DMS79 (cell line): ENCODE data around the gene EIF3L.

Source experiments
- DNase-seq: peaks from one replicate; lab custom pipeline; 2025; lab: John Stamatoyannopoulos, UW

The EIF3L gene

DNA sequence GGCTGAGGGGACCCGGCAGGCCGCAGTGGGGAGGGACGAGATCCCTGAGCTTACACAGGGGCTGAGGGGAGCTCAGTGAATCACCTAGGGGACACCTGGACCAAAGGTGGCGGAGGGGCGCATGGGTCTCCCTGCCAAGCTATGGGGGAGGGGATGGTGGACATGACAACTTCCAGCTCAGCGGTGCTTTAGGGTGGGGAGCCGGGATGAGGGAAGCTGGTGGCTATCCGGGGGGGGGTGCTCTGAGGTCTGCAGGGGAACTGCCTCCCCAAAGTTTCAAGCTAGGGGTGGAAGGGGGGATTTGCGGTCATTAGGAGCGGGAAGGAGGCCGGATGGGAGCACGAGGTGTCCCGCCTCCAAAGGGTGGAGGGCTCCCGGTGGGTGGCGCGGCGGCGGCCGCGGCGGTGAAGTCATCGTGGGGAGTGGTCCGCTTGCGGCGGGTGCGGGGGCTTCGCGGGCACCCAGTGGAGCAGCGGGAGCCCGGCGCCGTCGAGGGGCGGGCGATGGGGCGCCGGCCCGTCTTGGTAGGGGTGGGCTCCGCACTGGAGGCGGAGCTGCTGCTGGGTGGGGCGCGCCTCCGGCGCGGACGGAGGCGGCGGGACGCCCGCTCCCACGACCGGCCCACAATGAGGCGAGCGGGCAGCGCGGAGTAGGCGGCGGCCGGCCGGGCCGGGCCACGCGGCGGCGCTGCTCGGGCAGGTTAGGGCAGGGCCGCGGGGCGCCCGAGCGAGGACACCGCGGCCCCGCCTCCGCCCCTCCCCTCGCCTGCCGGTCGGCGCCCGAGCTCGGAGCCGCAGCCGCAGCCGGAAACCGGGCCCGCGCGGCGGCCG, 56.5 kb downstream of the EIF3L start, which contains the start of gene MICALL1:
TSS of gene MICALL1 (plus strand) at position 764 of the 830 bp plus-strand sequence. CDS start 126 bp downstream, outside the sequence.
- DNase-seq = no peak

DNA sequence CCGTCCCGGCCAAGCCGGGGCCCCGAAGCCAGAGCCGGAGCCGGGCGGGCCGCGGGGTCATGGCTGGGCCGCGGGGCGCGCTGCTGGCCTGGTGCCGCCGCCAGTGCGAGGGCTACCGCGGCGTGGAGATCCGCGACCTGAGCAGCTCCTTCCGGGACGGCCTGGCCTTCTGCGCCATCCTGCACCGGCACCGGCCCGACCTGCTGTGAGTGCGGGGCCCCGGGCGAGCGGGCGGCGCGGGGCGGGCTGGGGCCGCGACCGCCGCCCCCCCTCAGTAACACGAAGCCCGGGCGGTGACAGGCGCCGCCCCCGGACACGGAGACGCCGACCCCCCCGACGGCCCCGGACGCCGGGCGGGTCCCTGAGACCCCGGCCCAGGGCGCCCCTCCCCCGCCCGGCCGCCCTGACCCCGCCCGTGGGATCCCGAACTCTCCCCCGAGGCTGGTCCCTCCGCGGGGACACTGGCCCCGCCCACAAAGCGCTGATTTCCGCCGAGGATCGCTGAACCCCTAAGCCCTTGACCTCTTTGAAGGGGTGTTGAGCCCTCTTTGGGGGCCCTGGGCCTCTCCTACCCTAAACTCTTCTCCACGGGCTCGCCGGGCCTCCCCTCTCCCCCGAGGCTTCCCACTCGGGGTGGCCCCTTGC, 57.3 kb downstream of the EIF3L start:
- no peak for DNase-seq

- no peak for DNase-seq
Observed at GRCh38 chr22:37907036-37907954, 58.1 kb downstream of the EIF3L start.

GRCh38 chr22:37909766-37910165, 60.5 kb downstream of the EIF3L start:
- DNase-seq = no peak

DNA sequence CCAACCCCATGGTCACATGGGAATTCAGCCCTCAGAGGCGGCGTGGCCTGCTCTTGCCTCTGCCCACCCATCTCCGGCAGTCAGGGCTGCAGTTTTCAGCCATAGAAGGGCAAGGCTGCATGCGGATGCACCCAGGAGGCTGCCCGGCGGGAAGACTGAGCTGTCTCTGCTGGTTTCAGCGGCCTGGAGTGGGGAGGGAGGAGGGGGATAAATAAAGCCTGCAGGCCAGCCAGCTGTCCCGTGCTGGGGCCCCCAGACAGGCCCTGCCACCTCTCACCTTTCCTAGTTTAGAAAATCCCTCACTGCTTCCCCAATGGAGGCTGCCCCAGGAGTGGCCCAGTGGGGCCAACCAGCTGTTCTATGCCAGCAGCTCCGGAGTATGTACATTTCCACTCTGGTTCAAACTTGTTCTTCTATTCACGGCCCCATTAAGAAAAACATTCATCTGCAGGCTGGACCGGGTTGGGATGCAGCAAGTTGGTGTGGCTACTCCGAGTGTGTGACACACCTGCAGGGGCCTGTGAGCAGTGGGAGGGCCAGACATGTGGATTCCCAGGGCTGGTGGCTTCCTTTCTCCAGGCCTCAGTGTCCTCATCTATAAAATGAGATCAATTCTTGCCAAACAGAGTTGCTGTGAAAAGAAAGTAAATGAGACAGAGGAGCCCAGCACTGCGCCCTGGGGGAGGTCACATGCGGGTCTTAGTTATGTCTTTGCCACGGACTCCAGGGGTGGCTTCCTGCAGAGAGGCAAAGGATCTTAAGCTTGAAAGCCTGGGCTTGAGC, 61.9 kb downstream of the EIF3L start:
- DNase-seq = no peak

GRCh38 chr22:37911697-37912096, 62.5 kb downstream of the EIF3L start:
- no peak for DNase-seq

DNA sequence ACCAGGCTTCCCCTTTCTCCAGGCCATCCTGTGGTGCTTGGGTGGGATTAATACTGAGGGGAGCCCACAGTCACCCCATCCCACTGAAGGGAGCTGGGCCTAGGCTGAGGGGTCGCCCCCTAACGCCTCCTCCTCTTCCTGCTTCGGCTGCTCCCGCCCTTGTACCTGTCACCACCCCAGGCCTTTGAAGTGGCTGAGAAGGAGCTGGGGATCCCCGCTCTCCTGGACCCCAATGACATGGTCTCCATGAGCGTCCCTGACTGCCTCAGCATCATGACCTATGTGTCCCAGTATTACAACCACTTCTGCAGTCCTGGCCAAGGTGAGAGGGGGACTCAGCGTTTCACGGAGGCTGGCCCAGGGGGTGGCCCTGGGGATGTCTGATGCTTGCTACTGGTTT, 63.0 kb downstream of the EIF3L start:
- no peak for DNase-seq

DNA sequence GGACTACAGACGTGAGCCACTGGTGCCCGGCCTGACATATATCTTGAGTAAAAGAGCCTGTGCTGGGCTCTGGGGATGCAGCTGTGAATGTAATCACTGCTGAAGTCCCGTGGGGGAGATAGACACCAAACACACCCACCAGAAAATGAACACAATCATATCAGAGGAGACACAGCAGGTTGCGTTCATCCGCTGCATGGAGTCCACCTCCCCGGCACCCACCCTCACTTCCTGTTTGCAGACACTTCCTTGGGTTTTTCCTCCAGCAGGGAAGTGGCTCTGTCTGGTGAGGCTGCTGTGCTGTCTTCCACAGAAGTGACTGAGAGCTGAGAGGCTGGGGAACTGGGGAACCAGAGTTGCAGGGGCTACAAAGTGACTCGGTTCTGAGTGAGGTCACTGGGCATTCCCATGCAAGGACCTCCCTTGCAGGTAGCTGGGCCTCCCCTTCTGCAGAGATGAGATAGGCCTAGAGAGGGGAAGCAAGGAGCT, 64.1 kb downstream of the EIF3L start:
- DNase-seq = no peak

DNA sequence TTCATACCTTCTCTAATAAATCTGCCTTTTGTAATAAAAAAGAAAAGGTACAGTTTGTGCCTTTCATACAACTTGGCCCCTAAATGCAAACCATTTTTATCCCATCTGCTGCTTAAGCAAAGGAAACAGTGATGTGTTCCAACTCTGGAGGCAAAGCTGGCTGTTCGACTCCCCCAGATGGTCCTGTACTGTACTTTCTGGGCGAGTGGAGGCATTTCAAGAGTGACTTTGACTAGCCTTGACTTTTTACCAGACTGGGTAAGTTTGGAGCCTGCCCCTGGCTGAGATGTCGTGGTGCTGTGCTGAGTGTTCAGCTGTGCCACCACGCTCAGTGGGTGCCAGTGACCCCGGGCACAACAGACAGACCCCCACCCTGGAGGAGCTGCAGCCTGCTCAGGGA, 67.1 kb downstream of the EIF3L start:
- DNase-seq = no peak

DNA sequence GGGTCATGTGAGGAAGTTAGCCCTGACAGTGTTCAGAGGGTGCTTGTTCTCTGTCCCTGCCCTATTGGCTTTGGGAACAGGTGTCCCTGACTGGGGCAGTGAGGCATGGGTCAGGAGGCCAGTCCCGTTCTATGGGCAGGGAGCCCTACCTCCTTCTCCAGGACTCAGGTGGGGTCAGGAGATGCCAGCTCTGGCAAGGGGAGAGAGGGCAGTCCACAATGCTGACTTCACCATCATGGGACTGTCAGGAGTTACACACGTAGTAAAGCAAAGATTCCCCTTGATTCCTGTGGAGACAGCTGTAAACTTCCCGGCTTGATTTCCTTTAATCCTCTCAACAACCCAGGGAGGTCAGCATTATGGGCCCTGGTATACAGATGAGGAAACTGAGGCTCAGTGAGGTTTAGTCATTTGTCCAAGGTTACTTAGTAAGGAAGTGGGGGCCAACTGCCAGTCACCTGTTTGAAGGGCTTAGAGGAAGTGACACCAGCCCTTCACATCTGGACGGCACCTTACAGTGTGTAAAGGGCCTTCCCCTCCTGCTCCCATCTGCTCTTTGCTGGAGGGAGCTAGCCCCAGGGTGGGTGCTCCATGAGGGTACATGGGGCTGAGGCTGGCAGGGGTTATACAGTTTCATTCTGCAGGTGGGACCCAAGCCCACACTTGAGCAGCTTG, 68.8 kb downstream of the EIF3L start:
- DNase-seq = no peak

DNA sequence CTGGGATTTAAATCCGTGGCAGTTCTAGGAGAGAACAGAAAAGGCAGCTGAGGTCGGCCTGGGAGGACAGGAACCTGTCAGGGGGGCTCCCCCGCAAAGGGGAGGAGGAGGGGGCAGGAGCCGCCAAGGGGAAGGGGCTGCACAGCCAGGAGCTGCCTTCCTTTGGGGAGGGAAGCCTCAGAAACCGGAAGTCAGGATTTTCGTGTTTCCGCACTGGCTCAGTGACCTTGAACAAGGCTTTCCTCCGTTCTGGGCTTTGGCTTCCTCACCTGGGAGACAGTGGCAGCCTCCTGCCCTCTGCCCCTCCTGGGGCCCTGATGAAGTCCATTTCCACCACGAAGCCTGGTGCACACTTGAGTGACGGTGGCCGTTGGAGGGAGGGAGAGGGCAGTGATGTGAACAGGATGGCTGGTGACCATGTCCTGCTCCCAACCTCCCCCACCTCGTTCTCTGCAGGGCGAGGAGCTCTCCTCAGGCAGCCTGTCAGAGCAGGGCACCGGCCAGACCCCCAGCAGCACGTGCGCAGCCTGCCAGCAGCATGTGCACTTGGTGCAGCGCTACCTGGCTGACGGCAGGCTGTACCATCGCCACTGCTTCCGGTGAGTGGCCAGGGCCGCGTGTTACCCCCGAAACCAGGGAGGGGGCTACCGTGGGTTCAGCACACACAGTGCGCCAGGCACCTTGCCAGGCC, 69.5 kb downstream of the EIF3L start:
- DNase-seq = no peak

DNA sequence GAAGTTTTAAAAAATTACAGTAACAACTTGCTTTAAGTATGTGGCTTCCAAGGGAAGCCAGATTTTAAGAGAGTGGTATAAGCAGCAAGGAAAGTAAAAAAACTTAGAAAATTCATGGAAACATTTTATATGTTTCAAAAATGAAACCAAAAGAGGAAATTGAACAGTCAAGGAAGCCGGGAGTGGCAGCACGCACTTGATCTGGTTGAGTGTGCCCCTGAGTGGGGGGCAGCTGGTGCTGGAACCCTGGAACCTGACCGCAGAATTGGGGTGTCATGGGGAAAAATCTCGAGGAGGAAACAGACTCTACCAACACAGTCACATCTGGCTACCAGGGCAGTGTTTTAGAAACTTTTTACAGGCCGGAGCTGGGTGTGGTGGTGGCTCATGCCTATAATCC, 70.9 kb downstream of the EIF3L start:
- no peak for DNase-seq

- no peak for DNase-seq
Observed at GRCh38 chr22:37922191-37922590, 73.0 kb downstream of the EIF3L start.

- DNase-seq = no peak
Observed at GRCh38 chr22:37923927-37924326, 74.7 kb downstream of the EIF3L start.

DNA sequence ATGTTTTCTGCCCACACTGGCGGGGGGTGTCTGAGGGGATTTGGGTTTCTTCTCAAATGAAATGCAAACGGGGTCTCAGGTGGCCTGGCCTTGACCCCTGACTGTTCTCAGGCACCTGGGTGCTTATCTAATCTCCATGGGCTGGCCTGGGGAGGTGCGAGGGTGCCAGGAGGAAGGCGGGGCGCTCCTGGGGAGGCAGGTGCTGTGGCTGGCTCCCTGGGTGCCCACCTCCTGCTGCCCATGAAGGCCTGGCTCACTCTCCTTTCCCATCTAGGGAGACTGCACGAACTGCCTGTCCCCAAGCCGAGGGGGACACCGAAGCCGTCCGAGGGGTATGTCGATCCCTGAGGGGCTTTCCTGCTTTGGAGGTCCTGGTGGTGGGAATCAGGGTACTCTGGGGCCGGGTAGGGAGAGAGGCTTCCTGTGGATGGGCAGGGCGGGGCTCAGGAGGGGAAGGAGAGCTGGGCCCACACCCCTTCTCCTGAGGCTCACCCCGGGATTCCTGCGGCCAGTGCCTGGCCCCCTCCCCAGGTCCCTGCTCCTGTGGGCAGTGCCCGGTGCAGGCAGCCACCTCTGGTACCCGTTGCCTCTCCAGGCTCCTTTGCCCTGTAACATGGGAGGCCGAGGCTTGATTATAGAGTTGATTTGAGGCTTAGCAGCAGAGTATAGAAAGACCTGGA, 75.3 kb downstream of the EIF3L start:
- DNase-seq = no peak

GRCh38 chr22:37925330-37925729, 76.1 kb downstream of the EIF3L start:
- no peak for DNase-seq

- no peak for DNase-seq
Observed at GRCh38 chr22:37925767-37926166, 76.5 kb downstream of the EIF3L start.

- DNase-seq = no peak
Observed at GRCh38 chr22:37926358-37926757, 77.1 kb downstream of the EIF3L start.

DNA sequence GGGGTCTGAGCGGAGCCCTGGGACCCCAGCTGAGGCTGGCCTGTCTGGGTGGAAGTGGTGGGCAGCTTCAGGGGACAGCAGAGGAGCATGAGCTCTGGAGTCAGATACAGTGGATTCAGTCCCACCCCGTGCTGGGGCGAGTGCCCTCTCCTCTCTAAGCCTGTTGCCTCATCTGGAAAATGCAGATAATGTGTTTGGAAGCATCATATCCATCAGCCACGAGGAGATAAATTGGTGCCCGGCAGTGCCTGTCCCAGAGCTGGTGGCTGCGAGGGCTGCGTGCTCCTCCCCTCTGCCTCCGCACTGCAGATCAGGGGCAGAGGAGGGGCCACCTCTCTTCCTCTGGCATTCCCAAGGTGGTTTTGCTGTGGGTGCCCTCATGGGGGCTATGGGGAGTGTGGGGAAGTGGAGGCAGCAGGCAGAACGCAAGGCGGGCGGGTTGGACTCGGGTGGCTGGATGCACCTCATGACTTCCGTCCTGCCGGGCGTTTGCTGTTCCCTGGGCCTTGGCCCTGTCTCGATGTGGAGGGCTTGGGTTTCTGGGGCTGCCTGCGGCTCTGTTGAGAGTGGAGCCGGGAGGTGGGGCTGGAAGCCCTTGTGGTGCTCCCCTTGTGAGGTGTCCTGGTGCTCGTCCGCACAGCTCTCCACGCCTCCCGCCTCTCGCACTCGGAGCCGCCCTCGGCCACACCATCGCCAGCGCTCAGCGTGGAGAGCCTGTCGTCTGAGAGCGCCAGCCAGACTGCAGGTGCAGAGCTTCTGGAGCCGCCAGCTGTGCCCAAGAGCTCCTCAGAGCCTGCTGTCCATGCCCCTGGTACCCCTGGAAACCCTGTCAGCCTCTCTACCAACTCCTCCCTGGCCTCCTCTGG, 77.8 kb downstream of the EIF3L start:
- no peak for DNase-seq
